A549 treated with dexamethasone at 1 μM for 4 hours (cell line): Measurements from ENCODE around the gene ZNF511. TPM values are rescaled to one million over a fixed set of nuclear protein-coding genes. Genes with fewer than 3 reads are reported as not detected.

Source experiments
- total RNA-seq: library from RNA; stranded (reverse); fragments of 200-300 nt; extraction: Qiagen RNA extraction; gene quantifications from 5 replicates; pipeline ENCODE4 v1.2.3, GENCODE V29; 2022

The ZNF511 gene
- total RNA-seq: 60.8 to 75.5 TPM (median 68.0 TPM) in 5 replicates

DNA sequence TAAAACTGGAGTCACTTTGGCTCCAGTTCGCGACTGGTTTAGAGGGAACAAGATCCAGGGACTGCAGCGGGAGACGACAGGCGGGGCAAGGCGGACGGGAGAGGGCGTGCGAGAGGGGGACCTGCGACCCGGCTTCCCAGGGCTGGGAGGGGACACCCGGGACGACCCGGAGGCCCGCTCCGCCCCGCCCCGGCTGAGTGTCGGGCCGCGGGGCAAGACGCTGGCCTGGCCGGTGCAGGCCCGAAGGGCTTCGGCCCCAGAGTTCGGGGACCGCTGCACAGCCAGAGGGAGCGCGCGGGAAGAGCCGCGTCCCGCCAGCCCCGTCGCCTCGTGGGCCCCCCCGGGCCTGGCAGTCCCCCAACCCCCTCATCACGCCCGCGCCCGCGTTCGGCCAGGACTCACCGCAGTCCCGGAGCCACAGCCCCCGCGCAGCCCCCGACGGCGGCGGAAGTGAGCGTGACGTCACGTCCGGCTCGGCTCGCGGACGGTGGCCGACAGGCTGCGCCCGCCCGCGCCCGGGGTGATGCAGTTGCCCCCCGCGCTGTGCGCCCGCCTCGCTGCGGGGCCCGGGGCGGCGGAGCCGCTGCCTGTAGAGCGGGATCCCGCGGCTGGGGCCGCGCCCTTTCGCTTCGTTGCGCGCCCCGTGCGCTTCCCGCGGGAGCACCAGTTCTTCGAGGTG lies at the start of gene ZNF511, which contains the start of gene TUBGCP2:
ZNF511 (plus strand) TSS at position 494 of the 679 bp plus-strand sequence; CDS start at position 524, 30 bp downstream.
TUBGCP2 (minus strand) TSS at position 452 of the 679 bp plus-strand sequence. CDS start 5,931 bp downstream, outside the sequence.

DNA sequence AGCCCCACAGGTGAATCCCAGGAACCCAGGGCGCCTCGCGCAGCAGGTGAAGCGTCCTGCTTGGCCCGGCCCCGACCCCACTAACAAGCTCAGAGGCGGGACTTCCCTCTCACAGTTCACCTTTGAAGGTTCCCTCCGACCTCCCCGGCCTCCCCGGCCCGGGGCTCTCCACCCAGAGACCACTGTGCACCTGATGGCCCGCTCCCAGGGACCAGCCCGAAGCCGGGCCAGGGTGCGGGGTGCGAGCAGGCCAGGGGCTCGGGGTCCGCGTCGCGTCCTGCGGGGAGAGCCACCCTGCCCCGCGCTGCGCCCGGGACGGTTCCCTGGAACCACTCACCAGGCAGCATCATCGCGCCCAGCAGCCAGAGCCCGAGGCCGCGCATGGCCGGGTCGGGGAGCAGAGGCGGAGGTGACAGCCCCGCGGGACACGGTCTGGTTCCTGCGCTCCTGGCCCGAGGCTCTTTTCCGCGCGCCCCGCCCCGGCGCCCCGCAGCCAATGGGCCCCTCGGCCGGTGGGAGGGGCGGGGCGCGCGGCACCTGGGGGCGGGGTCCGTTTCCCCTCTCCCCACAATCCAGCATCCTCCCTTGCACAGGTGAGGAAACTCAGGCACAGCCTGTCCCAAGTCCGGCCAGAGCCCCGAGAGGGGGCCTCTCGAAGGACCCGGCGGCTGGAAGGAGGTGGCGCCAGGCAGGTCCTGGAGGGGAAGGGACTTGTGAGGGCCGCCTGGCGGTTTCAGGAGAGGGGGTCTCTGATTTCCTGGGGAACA lies 32.1 kb upstream of the ZNF511 start, which contains the start of gene ADAM8:
ADAM8 (minus strand) TSS at position 434 of the 767 bp plus-strand sequence; CDS start at position 383, 51 bp downstream.

DNA sequence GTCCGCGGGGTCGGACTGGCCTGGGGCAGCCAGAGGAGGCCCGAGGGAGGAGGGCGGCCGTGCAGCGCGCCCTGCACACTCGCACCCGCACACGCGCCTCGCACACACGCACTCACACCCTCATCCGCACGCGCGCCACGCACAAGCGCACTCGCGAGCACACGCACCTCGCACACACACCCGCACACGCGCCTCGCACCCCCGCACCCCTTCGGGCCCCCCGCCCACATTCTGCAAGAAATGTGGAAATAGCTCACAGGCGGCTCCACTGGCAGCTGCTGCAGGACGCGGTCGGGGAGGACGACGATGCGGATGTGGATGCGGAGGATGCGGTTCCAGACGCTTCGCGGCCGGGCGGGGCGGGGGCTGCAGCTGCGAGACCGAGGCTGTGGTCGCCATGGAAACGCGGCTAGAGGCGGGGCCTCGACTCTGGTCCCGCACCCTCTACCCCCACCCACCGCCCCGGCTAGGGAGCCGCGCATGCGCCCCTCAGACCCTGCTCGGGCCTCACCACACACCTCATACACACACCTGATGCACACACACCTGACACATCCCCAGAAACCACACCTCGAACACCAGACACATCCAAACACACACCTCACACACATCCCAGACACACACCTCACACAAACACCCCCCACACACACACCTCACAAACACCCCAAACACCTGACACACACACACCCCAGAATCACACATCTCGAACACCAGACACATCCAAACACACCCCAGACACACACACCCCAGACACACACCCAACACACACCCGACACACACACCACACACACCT lies 28.1 kb downstream of the ZNF511 start, which contains the start of gene CALY:
CALY (minus strand) TSS at position 320 of the 793 bp plus-strand sequence. CDS start 7,907 bp downstream, outside the sequence.

GRCh38 chr10:133357285-133358161 lies 48.8 kb downstream of the ZNF511 start, which contains the start of gene FUOM:
Gene FUOM (minus strand): TSS chr10:133358019. CDS start chr10:133358007, 12 bp downstream.

Other genes with a start within 250 kb of the ZNF511 start
- gene ADGRA1, start 221.0 kb upstream of the ZNF511 start, total RNA-seq: 0.24 to 0.44 TPM (median 0.34 TPM) in 5 replicates
- gene KNDC1, start 148.7 kb upstream of the ZNF511 start, total RNA-seq: 0.60 to 1.5 TPM (median 1.3 TPM) in 5 replicates
- gene UTF1, start 78.7 kb upstream of the ZNF511 start, total RNA-seq: not detected in 5 replicates
- gene VENTX, start 71.1 kb upstream of the ZNF511 start, total RNA-seq: not detected in 5 replicates
- gene ADAM8, start 32.0 kb upstream of the ZNF511 start, total RNA-seq: 1.2 to 2.9 TPM (median 2.6 TPM) in 5 replicates
- gene TUBGCP2, start within 50 bp of the ZNF511 start, total RNA-seq: 36.0 to 38.5 TPM (median 37.2 TPM) in 5 replicates
- gene CALY, start 28.0 kb downstream of the ZNF511 start, total RNA-seq: 0.30 to 0.52 TPM (median 0.46 TPM) in 5 replicates
- 0.09 to 0.21 TPM (median 0.13 TPM) in 3 of 5 replicates, not detected in the others for gene PRAP1, start 38.5 kb downstream of the ZNF511 start, total RNA-seq
- gene FUOM, start 49.1 kb downstream of the ZNF511 start, total RNA-seq: 11.3 to 14.6 TPM (median 13.2 TPM) in 5 replicates
- gene ECHS1, start 64.4 kb downstream of the ZNF511 start, total RNA-seq: 130 to 143 TPM (median 133 TPM) in 5 replicates
- gene PAOX, start 70.3 kb downstream of the ZNF511 start, total RNA-seq: 1.4 to 2.5 TPM (median 2.0 TPM) in 5 replicates
- 37.9 to 48.9 TPM (median 47.8 TPM) in 5 replicates for gene MTG1, start 85.2 kb downstream of the ZNF511 start, total RNA-seq
- 0.30 to 0.41 TPM (median 0.33 TPM) in 5 replicates for gene SPRN, start 115.7 kb downstream of the ZNF511 start, total RNA-seq
- 0.14 to 0.33 TPM (median 0.29 TPM) in 5 replicates for gene SCART1, start 145.0 kb downstream of the ZNF511 start, total RNA-seq
- 0.11 to 0.18 TPM (median 0.17 TPM) in 5 replicates for gene CYP2E1, start 218.4 kb downstream of the ZNF511 start, total RNA-seq